HepG2 (cell line): Measurements from ENCODE around the gene OR12D1. TPM values are rescaled to one million over a fixed set of nuclear protein-coding genes. Genes with fewer than 3 reads are reported as not detected.

Experiments used
- ATAC-seq: fragments of 200-7000 bp; cut with Tn5 transposase; 3 replicates; pipeline ENCODE4 v1.9.1; 2020; ENCODE audit warnings: mild to moderate bottlenecking, moderate library complexity
- BruUV-seq: library from RNA; stranded (reverse); fragments of 400-500 nt; replicated peaks from 2 replicates; lab custom pipeline; 2021; lab: Mats Ljungman, UMichigan
- CTCF ChIA-PET: fragments of 300-600 bp; formaldehyde crosslinking; extraction: SDS; loops from one replicate; lab custom pipeline; 2021; ENCODE audit warnings: low total read pairs, inconsistent platforms, low intra/inter-chr PET ratio; lab: Yijun Ruan, JAX
- POLR2A ChIA-PET: fragments of 350-600 bp; sonication (Branson Sonifier 250); formaldehyde crosslinking; loops from one replicate; lab custom pipeline; 2020; ENCODE audit warnings: antibody characterized with exemption, inconsistent platforms; lab: Yijun Ruan, JAX
- DNase-seq: peaks from one replicate; pipeline ENCODE4 v3.0.0-alpha.2; 2015; ENCODE audit warnings: low spot score
- FAIRE-seq: peaks from 3 replicates; lab custom pipeline; 2011; peaks lifted over from hg19 to GRCh38; lab: Jason Lieb, UNC
- H2AFZ ChIP-seq: one replicate; pipeline ENCODE4 v1.6.1; 2011; ENCODE audit warnings: low read length, inconsistent platforms
- H3K27ac ChIP-seq: fragments of 300-600 bp; 3 replicates; pipeline ENCODE4 v1.8.0; 2011; ENCODE audit warnings: mixed run types, mild to moderate bottlenecking, mixed read lengths, low read length, inconsistent platforms; ENCODE audit not compliant: insufficient read depth; ENCODE audit errors: extremely low read length
- H3K27me3 ChIP-seq, 2 experiments: fragments of 200-600 bp in 1 of 2; 2 replicates in 1 of 2; 3 replicates in 1 of 2; pipeline versions ENCODE4 v1.6.0 to v1.8.0; 2011; ENCODE audit warnings: low read length in 2 of 2, mild to moderate bottlenecking in 2 of 2, moderate library complexity in 2 of 2, inconsistent platforms in 1 of 2; ENCODE audit not compliant: insufficient read depth in 2 of 2, control insufficient read depth in 1 of 2
- H3K36me3 ChIP-seq, 2 experiments: fragments of 200-600 bp in 1 of 2; replicated peaks in 1 of 2; 2 replicates in 1 of 2; 3 replicates in 1 of 2; pipeline versions ENCODE4 v1.5.1 to v1.8.0; 2011; ENCODE audit warnings: low read length in 2 of 2, inconsistent platforms in 1 of 2; ENCODE audit not compliant: insufficient read depth in 2 of 2, control insufficient read depth in 1 of 2
- H3K4me1 ChIP-seq: 2 replicates; pipeline ENCODE4 v1.5.1; 2012; ENCODE audit warnings: low read length, inconsistent platforms; ENCODE audit not compliant: insufficient read depth
- H3K4me2 ChIP-seq: 2 replicates; pipeline ENCODE4 v1.6.0; 2011; ENCODE audit warnings: low read depth, low read length, inconsistent platforms
- H3K4me3 ChIP-seq, 3 experiments: fragments of 200-600 bp in 1 of 3; sonication (generic), shearing (Covaris generic) in 1 of 3; replicated peaks in 1 of 3; 2 replicates each; pipeline ENCODE4 v1.5.1; 2011 to 2016; ENCODE audit warnings: low read length in 3 of 3, inconsistent platforms in 2 of 3, low read depth in 2 of 3, mild to moderate bottlenecking in 2 of 3, control low read depth in 1 of 3, mixed read lengths in 1 of 3; ENCODE audit not compliant: insufficient read depth in 1 of 3
- H3K79me2 ChIP-seq: one replicate; pipeline ENCODE4 v1.6.1; 2011; ENCODE audit warnings: low read length, inconsistent platforms; ENCODE audit not compliant: insufficient read depth
- H3K9ac ChIP-seq: 2 replicates; pipeline ENCODE4 v1.6.0; 2011; ENCODE audit warnings: mild to moderate bottlenecking, low read depth, low read length, inconsistent platforms; ENCODE audit not compliant: insufficient read depth
- H3K9me3 ChIP-seq: 2 replicates; pipeline ENCODE4 v1.5.1; 2012; ENCODE audit warnings: mild to moderate bottlenecking, low read length
- H4K20me1 ChIP-seq: 2 replicates; pipeline ENCODE4 v1.6.0; 2011; ENCODE audit warnings: inconsistent platforms, mild to moderate bottlenecking, low read length, moderate library complexity; ENCODE audit not compliant: insufficient read depth
- KLF9 ChIP-seq: IDR thresholded peaks from 2 replicates; pipeline ENCODE4 v1.6.1; 2016; ENCODE audit warnings: low read depth
- MTA3 ChIP-seq: sonication (generic); formaldehyde crosslinking; IDR thresholded peaks from 2 replicates; pipeline ENCODE4 v1.4.0; 2020; ENCODE audit warnings: missing genetic modification reagents
- NFE2 ChIP-seq: sonication (generic); formaldehyde crosslinking; IDR thresholded peaks from 2 replicates; pipeline ENCODE4 v1.4.0; 2020; ENCODE audit warnings: missing genetic modification reagents
- NFYB ChIP-seq: sonication (generic); formaldehyde crosslinking; IDR thresholded peaks from 2 replicates; pipeline ENCODE4 v1.4.0; 2020; ENCODE audit warnings: missing genetic modification reagents
- SAP130 ChIP-seq: IDR thresholded peaks from 2 replicates; pipeline ENCODE4 v1.6.1; 2016; ENCODE audit warnings: low read depth
- TBX2 ChIP-seq: sonication (generic); formaldehyde crosslinking; IDR thresholded peaks from 2 replicates; pipeline ENCODE4 v1.5.0; 2020; ENCODE audit warnings: missing genetic modification reagents, mild to moderate bottlenecking, borderline replicate concordance
- TFDP2 ChIP-seq: sonication (generic); formaldehyde crosslinking; IDR thresholded peaks from 2 replicates; pipeline ENCODE4 v1.4.0; 2020; ENCODE audit warnings: missing genetic modification reagents
- THAP11 ChIP-seq: IDR thresholded peaks from 2 replicates; pipeline ENCODE4 v1.6.1; 2016; ENCODE audit warnings: missing biosample characterization, missing genetic modification reagents
- THAP7 ChIP-seq: sonication (generic); formaldehyde crosslinking; IDR thresholded peaks from 2 replicates; pipeline ENCODE4 v1.8.1; 2023; ENCODE audit warnings: mild to moderate bottlenecking, missing genetic modification reagents
- ZBTB38 ChIP-seq: sonication (generic); formaldehyde crosslinking; IDR thresholded peaks from 2 replicates; pipeline ENCODE4 v1.5.1; 2020; ENCODE audit warnings: mild to moderate bottlenecking, missing genetic modification reagents
- ZNF205 ChIP-seq: IDR thresholded peaks from 2 replicates; pipeline ENCODE4 v1.6.1; 2018; ENCODE audit warnings: missing biosample characterization, missing genetic modification reagents
- ZNF264 ChIP-seq: sonication (generic); formaldehyde crosslinking; IDR thresholded peaks from 2 replicates; pipeline ENCODE4 v1.4.0; 2020; ENCODE audit warnings: missing genetic modification reagents
- ZNF431 ChIP-seq: sonication (generic); formaldehyde crosslinking; IDR thresholded peaks from 2 replicates; pipeline ENCODE4 v1.9.0; 2022; ENCODE audit warnings: missing genetic modification reagents, low read depth, mild to moderate bottlenecking, borderline replicate concordance
- ZNF432 ChIP-seq: sonication (generic); formaldehyde crosslinking; IDR thresholded peaks from 2 replicates; pipeline ENCODE4 v1.5.0; 2020; ENCODE audit warnings: missing genetic modification reagents, mild to moderate bottlenecking, borderline replicate concordance
- ZNF446 ChIP-seq: sonication (generic); formaldehyde crosslinking; IDR thresholded peaks from 2 replicates; pipeline ENCODE4 v1.5.0; 2020; ENCODE audit warnings: mild to moderate bottlenecking, missing genetic modification reagents
- ZNF644 ChIP-seq: IDR thresholded peaks from 2 replicates; pipeline ENCODE4 v1.6.1; 2016; ENCODE audit warnings: low read depth
- ZNF800 ChIP-seq: sonication (generic); formaldehyde crosslinking; IDR thresholded peaks from 2 replicates; pipeline ENCODE4 v1.4.0; 2020; ENCODE audit warnings: missing genetic modification reagents
- in situ Hi-C: cut with HindIII; loops from 2 replicates; pipeline ENCODE4 v1.10.0; 2017; ENCODE audit warnings: low pct_unique_long_range_greater_than_20kb; ENCODE audit not compliant: extremely low pct_ligation_motif_present
- intact Hi-C: fragments of 100-400 bp; cut with micrococcal nuclease; formaldehyde crosslinking; loops from one replicate; pipeline ENCODE4 v1.10.0; 2022; ENCODE audit not compliant: unreplicated experiment
- polyA plus RNA-seq, 8 experiments: library from polyadenylated mRNA; depleted of rRNA in 3 of 8; stranded (reverse) in 7 of 8; unstranded in 1 of 8; fragments of >200 nt; fragmentation: Illumina TruSeq in 4 of 8; extraction: Trizol in 4 of 8; gene quantifications; 2 replicates each; pipeline versions ENCODE4 v1.2.1 to v1.2.3, GENCODE V29; 2011 to 2016; ENCODE audit warnings: low read depth in 4 of 8, missing spikeins in 1 of 8, mixed read lengths in 1 of 8; ENCODE audit not compliant: insufficient read depth in 1 of 8
- total RNA-seq, 5 experiments: library from RNA; depleted of rRNA; stranded (reverse); fragments of >200 nt; fragmentation: Illumina TruSeq; extraction: Trizol; gene quantifications; 2 replicates each; pipeline ENCODE4 v1.2.3, GENCODE V29; 2016; ENCODE audit warnings: low read depth in 1 of 5
- TF ChIP-seq, protein P1 (sequence below): sonication (generic); formaldehyde crosslinking; IDR thresholded peaks from 2 replicates; pipeline ENCODE4 v1.5.1; 2020; ENCODE audit warnings: mild to moderate bottlenecking, missing genetic modification reagents, borderline replicate concordance

Gene OR12D1
- total and polyA plus RNA-seq, 2 of the 13 experiments (the other 11 are each of a cell fraction or from before 2014, with no cell fraction given) = 0.05 TPM; not detected in 1

- Histone ChIP-seq H2AFZ (no peak within 1 kb of the TSS), H3K4me1 (no peaks in the 10 kb centered on the region), H3K9me3 (no peaks in the 10 kb centered on the region; the same call in 1 of the 2 replicates), H3K4me3 (no peak within 1 kb of the TSS), H3K36me3 (no peaks in the 10 kb centered on the region), H3K79me2 (no peaks in the 10 kb centered on the region), H3K4me2 (no peak within 1 kb of the TSS), H3K27me3 (no peaks in the 10 kb centered on the region), H3K9ac (no peak within 1 kb of the TSS), H3K27ac (no peak within 1 kb of the TSS), H4K20me1 (no peaks in the 10 kb centered on the region)
- intact Hi-C loops (no loop called here), in situ Hi-C loops (no loop called here)
- ChIA-PET POLR2A (no interaction called here), CTCF (no interaction called here)
- no TSS peak for BruUV-seq
- no peak for TF ChIP-seq NFE2 (CRISPR knock-in tag)
- TF ChIP-seq TFDP2 (CRISPR knock-in tag) = no peak
- TF ChIP-seq ZNF264 = no peak
- TF ChIP-seq ZNF431 = no peak
- TF ChIP-seq THAP7 = no peak
- TF ChIP-seq NFYB = no peak
- no peak for TF ChIP-seq ZBTB38 (CRISPR knock-in tag)
- TF ChIP-seq KLF9 = no peak
- TF ChIP-seq MTA3 (CRISPR knock-in tag) = no peak
- no peak for TF ChIP-seq ZNF432
- TF ChIP-seq, protein P1, sequence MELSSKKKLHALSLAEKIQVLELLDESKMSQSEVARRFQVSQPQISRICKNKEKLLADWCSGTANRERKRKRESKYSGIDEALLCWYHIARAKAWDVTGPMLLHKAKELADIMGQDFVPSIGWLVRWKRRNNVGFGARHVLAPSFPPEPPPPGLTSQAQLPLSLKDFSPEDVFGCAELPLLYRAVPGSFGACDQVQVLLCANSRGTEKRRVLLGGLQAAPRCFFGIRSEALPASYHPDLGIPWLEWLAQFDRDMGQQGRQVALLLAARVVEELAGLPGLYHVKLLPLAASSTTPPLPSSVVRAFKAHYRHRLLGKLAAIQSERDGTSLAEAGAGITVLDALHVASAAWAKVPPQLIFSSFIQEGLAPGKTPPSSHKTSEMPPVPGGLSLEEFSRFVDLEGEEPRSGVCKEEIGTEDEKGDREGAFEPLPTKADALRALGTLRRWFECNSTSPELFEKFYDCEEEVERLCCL (CRISPR knock-in tag) = no peak
- TF ChIP-seq THAP11 (CRISPR knock-in tag) = no peak
- TF ChIP-seq SAP130 (CRISPR knock-in tag) = no peak
- no peak for TF ChIP-seq ZNF644 (CRISPR knock-in tag)
- no peak for TF ChIP-seq ZNF446
- no peak for TF ChIP-seq TBX2 (CRISPR knock-in tag)
- TF ChIP-seq ZNF800 (CRISPR knock-in tag) = no peak
- TF ChIP-seq ZNF205 (CRISPR knock-in tag) = no peak
- no peak for DNase-seq
- no peak for ATAC-seq
- FAIRE-seq = no peak
These were observed 24.3 kb downstream of the OR12D1 start, which contains the start of gene OR10C1 for GRCh38 chr6:29439006-29439405. Gene OR10C1, plus strand, starts transcription at chr6:29439306. Its CDS starts 710 bp downstream, at chr6:29440016.
